Measurements from ENCODE around the gene PPTC7. TPM values are rescaled to one million over a fixed set of nuclear protein-coding genes. Genes with fewer than 3 reads are reported as not detected.
A peak's percentile ranks its signal among the peaks of the same experiment; 100 is the strongest.

The PPTC7 gene
- total and polyA plus RNA-seq, 2 of the 13 experiments (the other 11 are each of a cell fraction or from before 2014, with no cell fraction given): 4.8 to 12.3 TPM

DNA sequence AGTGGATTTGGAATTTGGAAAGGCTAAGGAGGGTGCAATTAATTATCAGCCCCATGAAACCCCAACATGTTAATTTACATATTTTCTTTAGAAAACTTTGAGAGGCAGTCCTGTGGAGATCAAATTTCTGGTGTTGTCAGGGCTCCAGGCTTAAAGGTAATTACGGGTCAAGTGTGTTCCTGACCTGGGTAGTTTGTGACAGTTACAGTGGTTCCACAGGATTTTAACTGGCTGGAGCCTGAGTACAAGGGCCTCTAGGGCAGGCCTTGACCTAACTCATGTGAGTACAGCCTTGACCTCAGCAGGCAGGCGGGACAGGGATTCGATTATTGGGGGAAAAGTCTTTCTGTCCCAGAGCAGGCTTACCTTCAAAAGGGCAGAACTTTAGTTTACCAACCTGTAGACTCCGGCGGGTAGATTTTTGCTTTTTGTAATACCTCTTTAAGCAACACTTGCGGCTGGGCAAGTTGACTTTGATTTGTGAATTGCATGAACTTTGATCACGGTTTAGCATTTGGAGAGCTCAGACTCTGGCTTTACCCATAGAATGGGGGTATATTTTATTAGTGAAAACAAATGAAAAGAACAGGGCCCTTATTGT lies 8.4 kb upstream of the PPTC7 start (continued):
- TF ChIP-seq, protein P1, sequence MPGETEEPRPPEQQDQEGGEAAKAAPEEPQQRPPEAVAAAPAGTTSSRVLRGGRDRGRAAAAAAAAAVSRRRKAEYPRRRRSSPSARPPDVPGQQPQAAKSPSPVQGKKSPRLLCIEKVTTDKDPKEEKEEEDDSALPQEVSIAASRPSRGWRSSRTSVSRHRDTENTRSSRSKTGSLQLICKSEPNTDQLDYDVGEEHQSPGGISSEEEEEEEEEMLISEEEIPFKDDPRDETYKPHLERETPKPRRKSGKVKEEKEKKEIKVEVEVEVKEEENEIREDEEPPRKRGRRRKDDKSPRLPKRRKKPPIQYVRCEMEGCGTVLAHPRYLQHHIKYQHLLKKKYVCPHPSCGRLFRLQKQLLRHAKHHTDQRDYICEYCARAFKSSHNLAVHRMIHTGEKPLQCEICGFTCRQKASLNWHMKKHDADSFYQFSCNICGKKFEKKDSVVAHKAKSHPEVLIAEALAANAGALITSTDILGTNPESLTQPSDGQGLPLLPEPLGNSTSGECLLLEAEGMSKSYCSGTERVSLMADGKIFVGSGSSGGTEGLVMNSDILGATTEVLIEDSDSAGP (CRISPR knock-in tag; IDR thresholded peaks at IDR 0.05; ENCODE audit: borderline replicate concordance): peak; percentile 32; the same call in 1 of the 2 replicates
- no peak for TF ChIP-seq KDM1A (CRISPR knock-in tag; IDR thresholded peaks at IDR 0.05)
- TF ChIP-seq NFKBIZ (CRISPR knock-in tag; IDR thresholded peaks at IDR 0.05): no peak
- TF ChIP-seq ZNF329 (CRISPR knock-in tag; IDR thresholded peaks at IDR 0.05; ENCODE audit: low read depth): no peak
- peak; percentile 86 for TF ChIP-seq PITX1 (CRISPR knock-in tag; IDR thresholded peaks at IDR 0.05)
- no peak for TF ChIP-seq ZNF12 (CRISPR knock-in tag; IDR thresholded peaks at IDR 0.05)
- TF ChIP-seq RXRB (CRISPR knock-in tag; IDR thresholded peaks at IDR 0.05; ENCODE audit: borderline replicate concordance): peak; percentile 99
- no peak for TF ChIP-seq BRD4 (CRISPR knock-in tag; IDR thresholded peaks at IDR 0.05)
- TF ChIP-seq, protein P2, sequence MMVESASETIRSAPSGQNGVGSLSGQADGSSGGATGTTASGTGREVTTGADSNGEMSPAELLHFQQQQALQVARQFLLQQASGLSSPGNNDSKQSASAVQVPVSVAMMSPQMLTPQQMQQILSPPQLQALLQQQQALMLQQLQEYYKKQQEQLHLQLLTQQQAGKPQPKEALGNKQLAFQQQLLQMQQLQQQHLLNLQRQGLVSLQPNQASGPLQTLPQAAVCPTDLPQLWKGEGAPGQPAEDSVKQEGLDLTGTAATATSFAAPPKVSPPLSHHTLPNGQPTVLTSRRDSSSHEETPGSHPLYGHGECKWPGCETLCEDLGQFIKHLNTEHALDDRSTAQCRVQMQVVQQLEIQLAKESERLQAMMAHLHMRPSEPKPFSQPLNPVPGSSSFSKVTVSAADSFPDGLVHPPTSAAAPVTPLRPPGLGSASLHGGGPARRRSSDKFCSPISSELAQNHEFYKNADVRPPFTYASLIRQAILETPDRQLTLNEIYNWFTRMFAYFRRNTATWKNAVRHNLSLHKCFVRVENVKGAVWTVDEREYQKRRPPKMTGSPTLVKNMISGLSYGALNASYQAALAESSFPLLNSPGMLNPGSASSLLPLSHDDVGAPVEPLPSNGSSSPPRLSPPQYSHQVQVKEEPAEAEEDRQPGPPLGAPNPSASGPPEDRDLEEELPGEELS (CRISPR knock-in tag; IDR thresholded peaks at IDR 0.05): peak; percentile 86
- TF ChIP-seq, protein P3, sequence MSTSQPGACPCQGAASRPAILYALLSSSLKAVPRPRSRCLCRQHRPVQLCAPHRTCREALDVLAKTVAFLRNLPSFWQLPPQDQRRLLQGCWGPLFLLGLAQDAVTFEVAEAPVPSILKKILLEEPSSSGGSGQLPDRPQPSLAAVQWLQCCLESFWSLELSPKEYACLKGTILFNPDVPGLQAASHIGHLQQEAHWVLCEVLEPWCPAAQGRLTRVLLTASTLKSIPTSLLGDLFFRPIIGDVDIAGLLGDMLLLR (CRISPR knock-in tag; IDR thresholded peaks at IDR 0.05): no peak
- no peak for TF ChIP-seq FLYWCH1 (CRISPR knock-in tag; IDR thresholded peaks at IDR 0.05)
- TF ChIP-seq ZNF670 (CRISPR knock-in tag; IDR thresholded peaks at IDR 0.05; ENCODE audit: borderline replicate concordance): peak; percentile 60; the same call in 1 of the 2 replicates
- no peak for TF ChIP-seq CC2D1A (CRISPR knock-in tag; IDR thresholded peaks at IDR 0.05)
- TF ChIP-seq KDM2A (CRISPR knock-in tag; IDR thresholded peaks at IDR 0.05; ENCODE audit: borderline replicate concordance, low read depth): 0 out of 2 replicates have a peak, but pooled peaks have one; percentile 20
- TF ChIP-seq ZNF770 (CRISPR knock-in tag; IDR thresholded peaks at IDR 0.05): no peak; the same call in 1 of the 2 replicates
